HG03139 (cell line): ENCODE data around the gene CYP2A6.

Experiments used
- ATAC-seq: cut with Tn5 transposase; IDR thresholded peaks from one replicate; pipeline ENCODE4 v1.9.1; 2021; ENCODE audit not compliant: unreplicated experiment

The CYP2A6 gene

DNA sequence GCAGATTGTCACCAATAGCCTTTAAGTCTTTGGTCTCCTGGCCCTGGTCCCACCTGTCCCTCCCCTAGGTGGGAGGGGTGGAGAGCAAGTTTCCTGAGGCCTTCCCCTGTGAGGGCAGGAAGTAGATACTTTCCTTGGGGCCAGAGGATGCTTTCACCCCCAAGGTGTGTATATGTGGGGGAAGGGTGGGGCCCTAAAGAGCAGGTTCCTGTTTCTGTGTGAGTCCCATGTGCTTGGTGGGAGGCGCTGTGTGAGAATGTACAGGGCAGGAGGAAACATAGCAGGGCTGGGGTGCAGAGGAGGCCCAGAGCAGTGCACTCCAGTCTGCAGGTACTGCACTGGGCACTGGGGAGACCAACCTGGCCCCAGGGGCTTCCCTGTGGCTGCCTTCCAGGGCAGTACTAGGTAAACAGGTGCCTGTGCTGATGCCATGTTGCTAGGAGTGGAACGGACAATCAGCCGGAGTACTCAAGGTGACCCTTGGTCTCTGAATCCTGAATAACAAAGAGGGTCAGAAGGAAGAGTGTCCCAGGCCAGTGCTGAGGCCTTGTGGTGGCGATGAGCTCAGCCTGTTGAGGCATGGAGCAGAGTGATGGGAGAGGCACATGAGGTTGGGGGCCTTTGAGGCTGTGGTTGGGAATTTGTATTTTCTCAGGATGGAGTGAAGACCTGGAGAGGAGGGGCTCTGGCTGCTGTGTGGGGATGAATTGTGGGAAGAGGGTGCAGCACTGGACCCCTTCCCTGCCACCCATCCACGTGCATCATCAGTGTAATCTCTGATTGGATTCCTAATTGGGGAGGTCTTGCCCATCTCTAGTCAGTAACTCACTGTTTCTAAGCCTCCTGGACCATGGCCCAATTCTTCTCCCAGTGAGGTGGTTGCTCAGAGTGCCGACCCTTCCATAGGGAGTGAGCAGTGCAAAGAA is 46.1 kb downstream of the CYP2A6 start:
- no peak for ATAC-seq

DNA sequence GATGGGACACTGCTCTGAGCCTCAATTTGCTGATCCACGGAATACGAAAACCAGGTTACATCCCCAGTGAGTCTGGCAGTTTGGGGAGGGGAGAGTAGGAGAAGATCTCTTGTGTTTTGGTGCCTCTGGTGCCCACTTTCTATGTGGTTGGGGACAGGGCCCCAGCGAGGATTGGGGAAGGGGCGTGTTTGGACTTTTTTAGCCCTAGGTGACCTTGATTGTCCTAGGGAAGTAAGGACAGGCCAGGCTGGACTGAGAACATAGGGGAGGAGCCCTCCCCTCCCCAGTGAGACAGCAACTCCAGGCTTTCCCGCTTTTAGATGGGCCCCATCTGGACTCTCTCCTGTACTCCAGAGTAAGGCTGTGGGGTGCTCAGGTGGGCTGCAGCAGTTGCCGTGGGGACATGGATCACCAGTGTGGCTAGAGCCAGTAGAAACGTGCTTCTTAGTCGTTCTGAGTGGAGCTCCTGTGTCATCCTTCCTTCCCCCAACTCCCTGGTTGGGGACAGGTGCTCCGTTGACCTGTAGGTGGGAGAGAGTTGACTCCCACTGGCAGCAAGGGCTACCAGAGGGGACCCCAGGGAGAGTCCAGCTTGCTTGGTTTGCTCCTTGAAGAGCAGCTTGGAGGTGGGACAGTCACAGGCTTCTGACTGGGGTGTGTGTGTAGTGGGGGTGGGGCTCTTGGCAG is 46.9 kb downstream of the CYP2A6 start:
- ATAC-seq = no peak

DNA sequence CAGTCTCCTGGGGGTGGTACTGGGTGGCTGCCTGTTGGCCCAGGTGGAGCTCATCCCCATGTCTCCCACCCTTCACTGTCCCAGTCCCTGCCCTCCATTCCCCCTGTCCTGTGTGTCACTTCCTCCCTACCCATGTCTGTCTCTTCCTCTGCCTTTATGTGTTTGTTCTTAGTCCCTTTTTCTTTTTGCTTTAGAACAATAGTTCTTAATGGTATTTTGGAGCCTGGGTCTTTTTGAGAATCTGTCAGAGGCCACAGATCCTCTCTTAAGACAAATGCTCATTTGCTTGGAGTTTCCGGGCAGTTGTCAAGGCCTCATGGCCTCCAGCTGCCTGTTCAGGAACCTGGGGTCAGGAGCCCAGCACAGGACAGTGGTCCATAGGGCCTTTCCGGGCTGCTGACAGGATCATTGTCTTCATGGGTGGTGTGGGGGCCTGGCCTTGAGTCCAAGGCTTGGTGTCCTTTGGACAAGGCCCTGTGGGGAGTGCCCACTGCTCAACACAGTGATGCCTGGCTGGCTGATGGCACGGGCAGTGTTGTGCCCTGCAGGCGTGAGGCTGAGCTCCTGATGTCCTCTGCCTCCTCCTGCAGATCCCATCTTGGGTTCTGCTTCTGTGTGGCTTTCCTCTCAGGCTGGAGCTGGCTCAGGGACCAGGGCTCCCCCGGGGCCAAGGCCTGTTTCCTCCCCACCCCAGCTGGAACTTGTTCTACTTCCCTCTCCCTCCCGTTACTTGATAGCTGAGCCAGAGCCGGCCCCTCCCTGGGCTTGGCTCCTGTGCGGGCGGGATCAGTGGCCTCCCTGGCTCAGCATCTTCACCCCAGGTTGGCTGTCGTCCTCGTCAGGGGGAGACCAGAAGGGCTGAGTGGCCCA is 47.7 kb downstream of the CYP2A6 start:
- ATAC-seq = no peak

DNA sequence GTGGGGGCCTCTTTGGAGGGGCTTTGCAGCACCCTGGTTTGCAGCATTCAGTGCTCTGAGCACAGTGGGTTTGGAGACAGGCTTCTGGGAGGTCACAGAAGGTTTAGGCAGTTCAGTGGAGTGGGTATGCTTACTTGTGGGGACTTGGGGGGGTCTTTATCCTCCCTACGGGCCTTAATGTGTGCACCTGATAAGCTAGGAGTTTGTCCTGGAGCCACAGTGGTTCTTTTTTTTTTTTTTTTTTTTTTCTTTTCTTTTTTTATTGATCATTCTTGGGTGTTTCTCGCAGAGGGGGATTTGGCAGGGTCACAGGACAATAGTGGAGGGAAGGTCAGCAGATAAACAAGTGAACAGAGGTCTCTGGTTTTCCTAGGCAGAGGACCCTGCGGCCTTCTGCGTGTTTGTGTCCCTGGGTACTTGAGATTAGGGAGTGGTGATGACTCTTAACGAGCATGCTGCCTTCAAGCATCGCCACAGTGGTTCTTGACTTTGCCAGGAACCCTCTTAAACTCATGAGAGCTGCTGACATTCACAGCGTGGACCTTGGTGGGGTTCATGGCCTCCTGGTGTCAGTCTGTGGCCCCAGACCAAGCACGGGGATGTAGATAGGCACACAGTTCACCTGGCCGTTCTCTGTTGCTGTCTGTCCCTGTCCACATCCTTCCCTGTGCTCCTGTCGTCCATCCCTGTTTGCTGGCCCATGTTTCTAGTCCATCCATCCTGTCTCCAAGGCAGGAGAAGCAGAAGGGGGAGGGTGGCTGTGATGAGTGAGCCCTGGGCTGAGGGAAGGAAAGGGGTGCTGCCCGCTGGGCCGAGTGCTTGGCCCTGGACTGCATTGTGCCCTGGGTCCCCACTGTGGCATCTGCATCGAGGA is 48.6 kb downstream of the CYP2A6 start:
- ATAC-seq = no peak

DNA sequence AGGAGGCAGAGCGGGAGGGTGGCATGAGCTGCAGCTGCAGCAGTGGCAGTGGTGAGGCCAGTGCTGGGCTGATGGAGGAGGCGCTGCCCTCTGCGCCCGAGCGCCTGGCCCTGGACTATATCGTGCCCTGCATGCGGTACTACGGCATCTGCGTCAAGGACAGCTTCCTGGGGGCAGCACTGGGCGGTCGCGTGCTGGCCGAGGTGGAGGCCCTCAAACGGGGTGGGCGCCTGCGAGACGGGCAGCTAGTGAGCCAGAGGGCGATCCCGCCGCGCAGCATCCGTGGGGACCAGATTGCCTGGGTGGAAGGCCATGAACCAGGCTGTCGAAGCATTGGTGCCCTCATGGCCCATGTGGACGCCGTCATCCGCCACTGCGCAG is 49.3 kb downstream of the CYP2A6 start:
- no peak for ATAC-seq

DNA sequence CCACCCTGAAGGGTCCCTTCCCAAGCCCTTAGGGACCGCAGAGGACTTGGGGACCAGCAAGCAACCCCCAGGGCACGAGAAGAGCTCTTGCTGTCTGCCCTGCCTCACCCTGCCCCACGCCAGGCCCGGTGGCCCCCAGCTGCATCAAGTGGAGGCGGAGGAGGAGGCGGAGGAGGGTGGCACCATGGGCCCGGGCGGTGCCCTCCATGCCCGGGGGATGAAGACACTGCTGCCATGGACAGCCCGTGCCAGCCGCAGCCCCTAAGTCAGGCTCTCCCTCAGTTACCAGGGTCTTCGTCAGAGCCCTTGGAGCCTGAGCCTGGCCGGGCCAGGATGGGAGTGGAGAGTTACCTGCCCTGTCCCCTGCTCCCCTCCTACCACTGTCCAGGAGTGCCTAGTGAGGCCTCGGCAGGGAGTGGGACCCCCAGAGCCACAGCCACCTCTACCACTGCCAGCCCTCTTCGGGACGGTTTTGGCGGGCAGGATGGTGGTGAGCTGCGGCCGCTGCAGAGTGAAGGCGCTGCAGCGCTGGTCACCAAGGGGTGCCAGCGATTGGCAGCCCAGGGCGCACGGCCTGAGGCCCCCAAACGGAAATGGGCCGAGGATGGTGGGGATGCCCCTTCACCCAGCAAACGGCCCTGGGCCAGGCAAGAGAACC is 49.8 kb downstream of the CYP2A6 start:
- ATAC-seq = no peak

DNA sequence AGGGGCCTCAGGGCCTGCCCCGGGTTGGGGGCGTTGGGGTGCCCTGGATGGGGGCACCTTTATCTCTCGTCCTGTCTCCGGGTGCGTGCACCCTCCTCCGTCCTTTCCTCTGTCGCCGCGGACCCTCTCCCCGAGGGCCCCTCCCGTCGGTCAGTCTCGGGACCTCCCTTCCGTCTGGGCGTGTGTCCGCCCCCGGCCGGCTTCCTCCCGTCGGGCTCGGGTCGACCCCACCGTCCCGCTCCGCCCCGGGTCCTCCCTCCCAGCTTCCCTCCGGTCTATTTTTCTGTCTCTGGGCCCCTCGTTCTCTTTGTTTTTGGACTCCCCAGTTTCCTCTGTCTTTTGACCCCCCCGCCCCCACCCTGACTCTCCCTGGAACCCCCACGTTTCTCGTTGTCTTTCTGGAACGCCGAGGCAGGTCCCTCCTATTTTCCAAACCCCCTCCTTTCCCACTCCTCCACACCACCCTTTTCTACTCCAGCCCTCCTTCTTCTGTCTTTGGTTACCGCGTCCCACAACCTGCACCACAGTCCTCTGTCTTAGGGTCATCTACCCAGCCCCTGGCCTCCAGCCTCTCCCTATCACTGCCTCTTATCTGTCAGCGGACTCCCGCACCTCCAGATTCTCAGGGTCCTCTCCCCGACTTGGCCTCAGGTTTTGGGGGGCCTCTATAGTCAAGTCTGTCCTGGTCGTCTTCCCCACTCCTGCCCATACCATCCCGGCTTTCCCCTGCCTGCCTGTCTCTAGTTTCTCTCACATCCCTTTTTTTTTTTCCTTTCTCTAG is 50.5 kb downstream of the CYP2A6 start:
- ATAC-seq = no peak

DNA sequence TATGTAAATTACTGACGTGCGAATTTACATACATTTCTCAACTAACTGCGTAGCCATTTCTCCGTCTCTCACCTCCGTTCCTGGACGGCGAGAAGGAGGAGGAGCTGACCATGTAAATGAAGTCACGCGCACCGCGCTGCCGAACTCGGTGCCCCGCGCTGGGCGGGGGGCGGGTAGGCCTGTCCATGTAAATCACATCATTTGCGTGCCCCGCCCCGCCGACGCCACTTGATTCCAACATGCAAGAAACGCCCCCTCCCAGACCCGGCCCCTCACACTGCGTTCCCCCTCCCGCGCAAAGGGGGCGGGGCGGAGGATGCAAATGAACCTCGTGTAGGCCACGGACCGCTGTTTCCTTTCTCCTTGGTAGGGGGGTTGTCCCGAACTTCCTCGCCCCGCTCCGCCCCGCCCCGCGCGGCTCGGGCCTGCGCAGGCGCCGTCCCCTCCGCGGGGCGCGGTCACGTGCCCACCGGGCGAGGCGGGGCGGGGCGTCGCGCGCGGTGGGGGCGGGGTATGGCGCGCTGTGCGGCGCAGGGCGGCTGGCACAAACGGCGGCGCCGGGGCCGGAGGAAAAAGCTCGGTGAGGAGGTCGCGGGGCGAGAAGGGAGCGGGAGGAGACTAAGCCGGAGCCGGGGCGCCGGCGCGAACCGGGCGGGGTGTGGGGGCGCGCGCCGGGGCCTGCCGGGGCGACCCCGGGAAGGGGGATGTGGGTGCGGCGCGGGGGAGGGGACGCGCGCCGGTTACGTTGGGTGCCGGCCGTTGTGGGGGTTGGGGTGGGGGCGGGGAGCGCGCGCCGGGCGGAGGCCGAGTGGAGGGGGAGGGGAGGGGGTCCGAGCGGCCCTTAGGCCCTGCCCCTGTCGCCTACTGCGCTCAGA is 51.3 kb downstream of the CYP2A6 start, which contains the start of gene EGLN2:
EGLN2 (plus strand) TSS at position 509 of the 875 bp plus-strand sequence. CDS start 1,382 bp downstream, outside the sequence.
- peak; percentile 65 for ATAC-seq

DNA sequence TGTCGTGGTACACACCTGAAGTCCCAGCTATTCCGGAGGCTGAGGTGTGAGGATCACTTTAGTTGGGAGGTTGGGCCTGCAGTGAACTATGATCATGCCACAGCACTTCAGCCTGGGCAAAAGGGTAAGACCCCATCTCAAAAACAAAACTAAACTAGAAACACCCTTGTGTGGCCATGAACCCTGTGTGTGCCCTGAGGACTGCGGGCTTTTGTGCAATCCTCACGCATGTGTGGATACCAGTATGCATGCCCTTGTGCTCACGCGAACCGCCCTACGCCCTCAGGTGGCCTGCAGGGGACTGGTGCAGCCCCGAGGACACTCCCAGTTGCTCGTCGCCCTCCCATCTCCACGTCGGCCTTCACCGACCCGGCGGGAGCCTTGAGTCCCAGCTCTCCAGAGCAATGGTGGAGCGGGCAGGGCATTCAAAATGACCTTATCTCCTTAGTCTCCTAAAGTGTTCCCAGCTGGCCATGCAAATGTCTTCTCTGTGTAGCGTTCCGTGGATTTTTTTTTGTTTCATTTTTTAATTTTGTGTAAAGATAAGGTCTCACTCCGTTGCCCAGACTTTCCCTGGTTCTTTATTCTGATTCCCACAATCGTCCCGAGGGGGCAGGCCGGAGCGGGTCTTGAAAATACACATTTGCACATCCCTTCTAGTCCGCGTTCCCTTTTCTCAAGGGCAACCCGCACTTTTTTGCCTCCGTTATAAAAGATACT is 52.1 kb downstream of the CYP2A6 start:
- no peak for ATAC-seq

DNA sequence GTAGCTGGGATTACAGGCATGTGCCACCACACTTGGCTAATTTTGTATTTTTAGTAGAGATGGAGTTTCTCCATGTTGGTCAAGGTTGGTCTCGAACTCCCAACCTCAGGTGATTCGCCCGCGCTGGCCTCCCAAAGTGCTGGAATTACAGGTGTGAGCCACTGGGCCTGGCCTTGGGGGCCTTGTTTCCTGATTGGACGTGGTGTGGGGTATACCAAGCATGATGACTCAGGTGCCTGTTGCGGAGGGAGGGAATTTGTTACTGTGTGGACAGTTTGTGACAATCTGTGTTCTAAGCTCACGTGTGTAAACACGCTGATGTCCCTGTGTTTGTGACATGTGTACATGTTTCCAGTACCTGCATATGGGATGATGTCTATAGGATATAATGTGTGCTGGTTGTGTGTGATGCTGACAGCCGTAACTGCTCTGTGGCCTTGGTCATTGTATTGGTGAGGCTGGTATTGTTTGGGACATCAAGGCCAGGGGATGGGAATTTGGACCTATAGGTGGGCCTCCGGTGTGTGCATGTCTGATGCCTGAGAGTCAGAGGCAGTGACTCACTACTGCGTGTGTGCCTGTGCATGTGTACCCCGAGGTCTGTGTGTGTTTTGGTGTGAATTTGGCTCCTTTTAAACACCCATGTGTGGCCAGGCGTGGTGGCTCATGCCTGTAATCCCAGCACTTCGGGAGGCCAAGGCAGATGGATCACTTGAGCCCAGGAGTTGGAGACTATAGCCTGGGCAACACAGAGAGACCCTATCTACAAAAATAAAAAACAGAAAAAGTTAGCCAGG is 52.9 kb downstream of the CYP2A6 start:
- ATAC-seq = no peak
